Nephron progenitor cell (in vitro differentiated cells): ENCODE results near the gene CWC22.
"Not testable (repeated sequence)": the region's sequence is repeated elsewhere in the genome, so short reads cannot be mapped to it uniquely, and the experiment has no call there.

ENCODE experiments used
- DNase-seq: peaks from one replicate; pipeline ENCODE4 v3.0.0; 2021
- H3K27ac Mint-ChIP-seq: 2 replicates; pipeline ENCODE4 v1.8.0; 2021; ENCODE audit warnings: mild to moderate bottlenecking, moderate library complexity, mixed read lengths
- H3K27me3 Mint-ChIP-seq: 2 replicates; pipeline ENCODE4 v1.8.0; 2021; ENCODE audit warnings: mild to moderate bottlenecking, low read depth, mixed read lengths; ENCODE audit not compliant: poor library complexity
- H3K36me3 Mint-ChIP-seq: 2 replicates; pipeline ENCODE4 v1.8.0; 2021; ENCODE audit warnings: low read depth, mixed read lengths
- H3K4me1 Mint-ChIP-seq: 2 replicates; pipeline ENCODE4 v1.8.0; 2021; ENCODE audit warnings: mixed read lengths
- H3K4me3 Mint-ChIP-seq: 2 replicates; pipeline ENCODE4 v1.8.0; 2021; ENCODE audit warnings: mild to moderate bottlenecking, moderate library complexity, mixed read lengths
- H3K9me3 Mint-ChIP-seq: 2 replicates; pipeline ENCODE4 v1.8.0; 2021; ENCODE audit warnings: mild to moderate bottlenecking, moderate library complexity, mixed read lengths
- CTCF ChIP-seq: fragments of 200-600 bp; sonication (generic); IDR thresholded peaks from 2 replicates; pipeline ENCODE4 v1.5.0; 2021; ENCODE audit warnings: antibody characterized with exemption

Gene CWC22

GRCh38 chr2:180006231-180006630 lies 866 bp downstream of the CWC22 start:
- peaks cover 12% of the 10 kb centered on the region for H3K27me3 Mint-ChIP-seq
- peaks cover 9% of the 10 kb centered on the region for H3K36me3 Mint-ChIP-seq
- H3K27ac Mint-ChIP-seq, result peak overlapping the region; percentile 99
- peaks cover 21% of the 10 kb centered on the region for H3K4me1 Mint-ChIP-seq
- TF ChIP-seq CTCF, result no peak
- H3K9me3 Mint-ChIP-seq, result no peaks in the 10 kb centered on the region
- H3K4me3 Mint-ChIP-seq, result peak overlapping the region; percentile 96
- no peak for DNase-seq

GRCh38 chr2:180005465-180005864 lies 1.6 kb downstream of the CWC22 start:
- H3K27ac Mint-ChIP-seq, H3K36me3 Mint-ChIP-seq, H3K9me3 Mint-ChIP-seq, H3K27me3 Mint-ChIP-seq, DNase-seq: not testable (repeated sequence)
- Mint-ChIP-seq H3K4me3 (peak overlapping the region; percentile 96), H3K4me1 (peaks cover 21% of the 10 kb centered on the region)

GRCh38 chr2:180004731-180005130 lies 2.4 kb downstream of the CWC22 start:
- peaks cover 9% of the 10 kb centered on the region for H3K36me3 Mint-ChIP-seq
- H3K27ac Mint-ChIP-seq, result no peak overlapping the region
- peak overlapping the region; percentile 78 for H3K4me3 Mint-ChIP-seq

GRCh38 chr2:180003559-180003958 lies 3.5 kb downstream of the CWC22 start:
- TF ChIP-seq CTCF, result no peak
- Mint-ChIP-seq H3K27me3 (no peaks in the 10 kb centered on the region), H3K4me3 (no peak overlapping the region), H3K9me3 (no peaks in the 10 kb centered on the region), H3K4me1 (peaks cover 27% of the 10 kb centered on the region), H3K27ac (no peak overlapping the region), H3K36me3 (peaks cover 9% of the 10 kb centered on the region)
- no peak for DNase-seq

More at GRCh38 chr2:180004731-180005130, 2.4 kb downstream of the CWC22 start:
- H3K27me3 Mint-ChIP-seq, result peaks cover 4% of the 10 kb centered on the region
- TF ChIP-seq CTCF, result no peak
- DNase-seq, result no peak
- H3K4me1 Mint-ChIP-seq, result peaks cover 21% of the 10 kb centered on the region
- no peaks in the 10 kb centered on the region for H3K9me3 Mint-ChIP-seq

GRCh38 chr2:180003073-180003472 lies 4.0 kb downstream of the CWC22 start:
- Mint-ChIP-seq H3K27ac (no peak overlapping the region), H3K27me3 (no peaks in the 10 kb centered on the region), H3K4me1 (peaks cover 32% of the 10 kb centered on the region), H3K36me3 (peaks cover 9% of the 10 kb centered on the region), H3K9me3 (no peaks in the 10 kb centered on the region), H3K4me3 (no peak overlapping the region)
- DNase-seq, result no peak
- TF ChIP-seq CTCF, result no peak

GRCh38 chr2:180002198-180002770 lies 4.8 kb downstream of the CWC22 start:
- Mint-ChIP-seq H3K36me3 (peaks cover 9% of the 10 kb centered on the region), H3K27ac (no peak overlapping the region), H3K9me3 (no peaks in the 10 kb centered on the region), H3K4me1 (peaks cover 34% of the 10 kb centered on the region), H3K4me3 (no peak overlapping the region), H3K27me3 (no peaks in the 10 kb centered on the region)
- DNase-seq, result no peak
- no peak for TF ChIP-seq CTCF
